ENCODE results near the gene PIMREG.

DNA sequence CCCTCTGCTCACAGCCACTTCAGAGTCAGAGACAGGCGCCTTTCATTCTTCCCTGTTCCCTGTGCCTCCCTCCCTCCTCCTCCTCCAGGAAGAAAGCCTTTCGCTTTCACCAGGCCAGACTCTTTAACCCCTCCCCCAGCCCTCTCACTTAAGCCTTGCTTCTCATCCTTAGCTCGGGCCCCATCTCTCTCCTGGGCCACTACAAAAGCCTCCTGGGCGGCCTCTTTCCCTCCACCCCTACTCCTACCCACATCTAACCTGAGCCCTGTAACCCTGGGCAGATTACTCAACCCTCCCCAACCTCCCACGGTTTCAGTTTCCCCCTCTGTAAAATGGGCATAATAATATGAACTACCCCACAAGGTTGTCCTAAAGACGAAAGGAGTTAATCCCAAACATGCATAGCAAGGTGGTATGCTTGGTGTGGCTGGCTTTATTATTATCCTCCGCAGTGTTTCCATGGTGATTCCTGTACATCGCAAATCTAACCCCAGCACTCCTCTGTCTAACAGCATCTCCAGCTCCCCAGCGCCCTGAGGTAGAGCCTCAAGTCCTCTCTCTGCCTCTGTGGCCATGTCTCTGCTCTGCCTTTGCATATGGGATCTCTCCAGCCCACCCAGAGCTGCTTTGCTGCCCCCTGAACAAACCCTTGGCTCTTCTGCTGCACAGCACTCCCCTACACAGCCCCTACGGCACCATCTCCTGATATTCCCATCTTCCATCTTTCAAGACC is 17.7 kb downstream of the PIMREG start:
- TF ChIP-seq, protein P1, sequence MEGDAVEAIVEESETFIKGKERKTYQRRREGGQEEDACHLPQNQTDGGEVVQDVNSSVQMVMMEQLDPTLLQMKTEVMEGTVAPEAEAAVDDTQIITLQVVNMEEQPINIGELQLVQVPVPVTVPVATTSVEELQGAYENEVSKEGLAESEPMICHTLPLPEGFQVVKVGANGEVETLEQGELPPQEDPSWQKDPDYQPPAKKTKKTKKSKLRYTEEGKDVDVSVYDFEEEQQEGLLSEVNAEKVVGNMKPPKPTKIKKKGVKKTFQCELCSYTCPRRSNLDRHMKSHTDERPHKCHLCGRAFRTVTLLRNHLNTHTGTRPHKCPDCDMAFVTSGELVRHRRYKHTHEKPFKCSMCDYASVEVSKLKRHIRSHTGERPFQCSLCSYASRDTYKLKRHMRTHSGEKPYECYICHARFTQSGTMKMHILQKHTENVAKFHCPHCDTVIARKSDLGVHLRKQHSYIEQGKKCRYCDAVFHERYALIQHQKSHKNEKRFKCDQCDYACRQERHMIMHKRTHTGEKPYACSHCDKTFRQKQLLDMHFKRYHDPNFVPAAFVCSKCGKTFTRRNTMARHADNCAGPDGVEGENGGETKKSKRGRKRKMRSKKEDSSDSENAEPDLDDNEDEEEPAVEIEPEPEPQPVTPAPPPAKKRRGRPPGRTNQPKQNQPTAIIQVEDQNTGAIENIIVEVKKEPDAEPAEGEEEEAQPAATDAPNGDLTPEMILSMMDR (IDR thresholded peaks at IDR 0.05), result no peak
- no peak for TF ChIP-seq POLR2A (IDR thresholded peaks at IDR 0.05)
